ENCODE measurements around the gene MDC1. TPM values are rescaled to one million over a fixed set of nuclear protein-coding genes. Genes with fewer than 3 reads are reported as not detected.

Gene MDC1
- total and polyA plus RNA-seq, 2 of the 13 experiments (the other 11 are each of a cell fraction or from before 2014, with no cell fraction given): 8.4 to 14.0 TPM

GRCh38 chr6:30717845-30718720 lies 1.0 kb upstream of the MDC1 start (continued):
- TF ChIP-seq ZSCAN20 (CRISPR knock-in tag; IDR thresholded peaks at IDR 0.05; ENCODE audit: borderline replicate concordance): 0 out of 2 replicates have a peak, but pooled peaks have one; percentile 6
- peak; percentile 7; the same call in 1 of the 2 replicates for TF ChIP-seq RERE (CRISPR knock-in tag; IDR thresholded peaks at IDR 0.05; ENCODE audit: low read depth)
- TF ChIP-seq ZNF790 (CRISPR knock-in tag; IDR thresholded peaks at IDR 0.05; ENCODE audit: borderline replicate concordance): peak; percentile 57; the same call in 1 of the 2 replicates
- peak; percentile 51; the same call in 1 of the 2 replicates for TF ChIP-seq LBX2 (CRISPR knock-in tag; IDR thresholded peaks at IDR 0.05; ENCODE audit: borderline replicate concordance)
- TF ChIP-seq CHD4 (IDR thresholded peaks at IDR 0.05; ENCODE audit: borderline replicate concordance, low read length): 0 out of 2 replicates have a peak, but pooled peaks have one; percentile 12
- TF ChIP-seq AFF4 (CRISPR knock-in tag; IDR thresholded peaks at IDR 0.05): 0 out of 2 replicates have a peak, but pooled peaks have one; percentile 18
- peak; percentile 30 for TF ChIP-seq PRPF4 (IDR thresholded peaks at IDR 0.05; ENCODE audit: low read depth, low read length, poor library complexity, severe bottlenecking)
- peak; percentile 4; the same call in 1 of the 2 replicates for TF ChIP-seq ZNF142 (CRISPR knock-in tag; IDR thresholded peaks at IDR 0.05)
- peak; percentile 8 for TF ChIP-seq ZSCAN9 (CRISPR knock-in tag; IDR thresholded peaks at IDR 0.05; ENCODE audit: borderline replicate concordance)
- peak; percentile 78; the same call in 1 of the 2 replicates for TF ChIP-seq ZNF446 (CRISPR knock-in tag; IDR thresholded peaks at IDR 0.05)
- 0 out of 2 replicates have a peak, but pooled peaks have one; percentile 16 for TF ChIP-seq BRCA1 (CRISPR knock-in tag; IDR thresholded peaks at IDR 0.05)

Measured in HepG2 (cell line).